GM12864 (cell line): ENCODE results near the gene NSMCE1.

ENCODE experiments used
- DNase-seq: peaks from one replicate; pipeline ENCODE4 v3.0.0-alpha.2; 2011; ENCODE audit warnings: low read depth
- H3K4me3 ChIP-seq: 2 replicates; pipeline ENCODE4 v1.5.1; 2011; ENCODE audit warnings: mild to moderate bottlenecking, low read depth, low read length, control low read depth
- CTCF ChIP-seq: IDR thresholded peaks from 2 replicates; pipeline ENCODE4 v1.5.1; 2011; ENCODE audit warnings: low read depth, mild to moderate bottlenecking, moderate library complexity, low read length, control low read depth, inconsistent platforms; ENCODE audit errors: missing control alignments

Gene NSMCE1

DNA sequence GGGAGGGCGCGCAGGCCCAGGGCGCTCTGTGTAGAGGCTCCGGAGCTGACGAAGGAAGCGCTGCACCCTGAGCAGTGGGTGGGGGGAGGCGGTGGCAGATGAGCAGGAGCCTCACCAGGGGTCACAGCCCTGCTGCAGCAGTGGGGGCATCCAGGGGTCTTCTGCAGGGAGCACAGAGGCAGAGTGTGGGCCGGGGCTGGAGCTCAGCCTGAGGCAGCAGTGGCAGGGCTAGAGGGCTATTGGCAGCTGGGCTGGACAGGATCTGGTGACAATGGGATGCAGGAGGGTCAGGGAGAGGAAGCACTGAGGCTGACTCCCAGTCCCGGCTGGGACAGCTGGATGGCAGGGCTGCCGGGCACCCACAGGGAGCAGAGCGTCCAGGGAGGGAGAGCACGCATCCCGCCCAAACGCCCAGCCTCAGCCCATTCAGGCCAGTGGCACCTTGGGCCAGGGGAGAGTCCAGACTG, 44.3 kb downstream of the NSMCE1 start:
- no peak for TF ChIP-seq CTCF
- DNase-seq: no peak
- H3K4me3 ChIP-seq: no peak overlapping the region

- no peak overlapping the region for H3K4me3 ChIP-seq
- no peak for TF ChIP-seq CTCF
- DNase-seq: no peak
Observed at GRCh38 chr16:27223701-27224100, 44.9 kb downstream of the NSMCE1 start.

- no peak for DNase-seq
- peak; percentile 27 for TF ChIP-seq CTCF
Observed at GRCh38 chr16:27223226-27223610, 45.4 kb downstream of the NSMCE1 start.

DNA sequence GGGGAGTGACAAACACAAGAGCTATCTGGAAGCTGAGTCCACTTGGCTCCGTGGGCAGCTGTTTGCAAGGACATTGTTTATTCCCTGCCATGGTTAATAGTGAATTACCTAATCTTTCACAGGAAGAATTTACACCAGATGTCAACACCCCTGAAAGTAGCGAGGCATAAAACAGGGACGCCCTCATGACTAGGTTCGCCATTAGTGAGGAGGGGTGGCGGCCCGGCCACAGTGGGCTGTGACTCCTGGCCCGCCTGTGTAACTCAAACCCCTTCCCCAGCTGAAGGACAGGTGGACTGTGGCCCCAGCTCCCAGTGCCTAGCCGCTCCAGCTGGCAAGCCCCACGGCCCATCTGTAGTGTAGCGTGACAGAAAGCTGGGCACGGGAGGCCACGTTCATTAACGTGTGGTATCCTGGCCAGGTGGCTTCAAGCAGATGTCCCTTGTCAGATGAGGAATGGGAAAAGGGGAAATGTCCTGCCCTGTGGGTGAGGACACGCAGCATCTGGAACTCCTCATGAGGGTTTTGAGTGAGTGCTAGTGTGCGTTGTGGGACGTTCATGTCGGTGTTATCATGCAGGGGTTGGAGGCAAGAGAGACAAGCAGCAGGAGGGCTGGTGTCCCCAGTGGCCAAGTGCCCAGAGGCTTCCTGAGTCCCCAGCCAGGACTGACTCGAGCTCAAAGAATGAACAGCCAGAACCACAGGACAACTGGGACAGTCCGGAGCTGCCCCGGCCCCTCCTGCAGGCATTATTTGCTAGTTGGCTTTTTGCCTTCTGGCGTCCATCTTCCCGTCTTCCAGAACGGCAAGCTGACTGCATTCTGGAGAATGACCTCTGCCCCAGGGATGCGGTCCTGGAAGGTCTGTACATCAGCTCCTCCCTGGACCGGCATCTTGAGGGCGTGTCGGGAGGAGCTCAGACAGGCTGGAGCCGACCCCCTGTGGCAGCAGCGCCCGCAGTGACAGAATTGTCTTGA, 46.0 kb downstream of the NSMCE1 start:
- DNase-seq: no peak
- H3K4me3 ChIP-seq: no peak overlapping the region
- TF ChIP-seq CTCF: no peak

More at GRCh38 chr16:27223226-27223610, 45.4 kb downstream of the NSMCE1 start:
- no peak overlapping the region for H3K4me3 ChIP-seq

- no peak for DNase-seq
- no peak overlapping the region for H3K4me3 ChIP-seq
- no peak for TF ChIP-seq CTCF
Observed at GRCh38 chr16:27221576-27222248, 46.9 kb downstream of the NSMCE1 start.

- no peak overlapping the region for H3K4me3 ChIP-seq
- no peak for DNase-seq
- no peak for TF ChIP-seq CTCF
Observed at GRCh38 chr16:27220991-27221390, 47.6 kb downstream of the NSMCE1 start.
